ENCODE measurements around the gene CHMP1A.

CHMP1A gene

GRCh38 chr16:89633064-89633631, 24.4 kb downstream of the CHMP1A start:
- no peak for DNase-seq
- TF ChIP-seq POLR2A (IDR thresholded peaks at IDR 0.05; ENCODE audit: low read length) (no peak), GATA1 (IDR thresholded peaks at IDR 0.05; ENCODE audit: low read depth, low read length) (no peak)

DNA sequence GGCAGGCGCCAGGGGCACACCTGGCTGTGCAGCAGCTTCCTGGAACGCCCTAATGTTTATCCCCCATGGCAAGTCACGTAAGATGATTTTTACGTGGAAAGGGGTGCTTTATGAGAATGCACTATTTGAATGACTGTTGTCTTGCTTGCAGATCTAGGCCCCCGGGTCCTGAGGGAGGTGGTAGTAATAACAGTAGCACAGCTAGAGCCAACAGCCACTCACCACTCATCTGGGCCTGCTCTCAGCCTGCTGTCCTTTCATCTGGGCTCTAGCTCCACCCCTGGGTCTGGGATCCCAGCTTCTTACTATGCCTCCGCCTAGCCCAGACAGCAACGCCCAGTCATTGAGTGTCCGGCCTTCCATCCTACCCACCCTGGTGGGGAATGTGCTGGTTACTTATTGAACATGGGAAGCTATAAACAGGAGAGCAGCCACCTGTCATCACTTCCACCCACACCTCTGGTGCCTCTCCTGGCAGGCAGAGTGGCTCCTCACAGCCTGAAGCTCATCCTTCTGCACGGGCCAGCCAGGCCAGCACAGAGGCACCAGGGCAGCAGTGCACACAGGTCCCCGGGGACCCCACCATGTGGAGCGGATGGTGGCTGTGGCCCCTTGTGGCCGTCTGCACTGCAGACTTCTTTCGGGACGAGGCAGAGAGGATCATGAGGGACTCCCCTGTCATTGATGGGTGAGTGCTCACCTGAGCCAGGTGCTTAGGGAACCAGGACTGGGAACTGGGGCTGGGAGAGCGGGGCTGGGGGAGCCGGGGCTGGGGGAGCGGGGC, 27.5 kb downstream of the CHMP1A start:
- no peak for DNase-seq
- TF ChIP-seq GATA1 (IDR thresholded peaks at IDR 0.05; ENCODE audit: low read depth, low read length) (no peak), POLR2A (IDR thresholded peaks at IDR 0.05; ENCODE audit: low read length) (no peak)

DNA sequence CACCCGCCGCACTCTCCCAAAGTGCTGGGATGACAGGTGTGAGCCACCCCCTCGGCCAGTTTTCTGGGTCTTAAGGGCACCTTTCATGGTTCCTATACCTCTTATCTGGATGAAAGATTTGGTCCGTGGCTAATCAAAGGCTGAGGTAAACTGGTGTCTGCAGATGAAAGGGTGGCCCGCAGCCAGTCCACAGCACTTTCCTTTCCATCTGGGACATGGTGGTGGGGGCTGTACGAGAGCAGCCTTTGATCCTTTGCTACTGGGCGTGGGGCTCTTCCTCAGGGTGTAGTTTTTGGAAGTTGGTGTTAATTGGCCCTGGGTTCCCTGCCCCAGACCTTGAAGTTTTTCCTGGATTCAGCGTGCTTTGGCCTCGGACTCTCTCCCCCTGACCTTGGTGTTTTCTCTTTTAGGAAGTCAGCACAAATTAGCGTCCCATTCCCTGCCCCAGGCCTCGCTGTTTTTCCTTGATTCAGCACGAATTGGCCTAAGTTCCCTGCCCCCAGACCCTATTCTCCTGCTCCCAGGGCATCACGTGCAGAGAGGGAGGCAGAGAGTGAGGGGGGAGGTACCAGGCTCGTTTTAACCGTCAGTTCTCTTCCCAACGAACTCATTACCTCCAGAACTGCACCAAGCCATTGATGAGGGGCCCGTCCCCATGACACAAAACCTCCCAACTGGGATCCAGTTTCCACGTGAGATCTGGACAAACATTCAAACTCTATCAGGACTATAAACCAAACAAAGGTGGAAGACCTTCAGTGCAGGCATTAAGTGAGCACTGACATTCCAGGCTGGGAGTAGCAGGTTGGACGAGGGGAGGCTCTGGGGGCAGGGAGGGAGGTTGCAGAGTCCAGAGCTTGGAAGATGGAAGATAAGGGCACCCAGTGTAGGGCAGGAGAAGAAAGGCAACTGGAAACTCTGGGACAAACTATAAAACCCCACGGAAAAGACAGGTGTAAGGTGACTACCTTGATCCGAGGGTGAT, 32.4 kb downstream of the CHMP1A start:
- no peak for TF ChIP-seq POLR2A (IDR thresholded peaks at IDR 0.05; ENCODE audit: low read length)
- no peak for TF ChIP-seq GATA1 (IDR thresholded peaks at IDR 0.05; ENCODE audit: low read depth, low read length)
- no peak for DNase-seq

GRCh38 chr16:89623511-89624261, 33.8 kb downstream of the CHMP1A start:
- no peak for TF ChIP-seq GATA1 (IDR thresholded peaks at IDR 0.05; ENCODE audit: low read depth, low read length)
- TF ChIP-seq POLR2A (IDR thresholded peaks at IDR 0.05; ENCODE audit: low read length) = no peak
- no peak for DNase-seq

DNA sequence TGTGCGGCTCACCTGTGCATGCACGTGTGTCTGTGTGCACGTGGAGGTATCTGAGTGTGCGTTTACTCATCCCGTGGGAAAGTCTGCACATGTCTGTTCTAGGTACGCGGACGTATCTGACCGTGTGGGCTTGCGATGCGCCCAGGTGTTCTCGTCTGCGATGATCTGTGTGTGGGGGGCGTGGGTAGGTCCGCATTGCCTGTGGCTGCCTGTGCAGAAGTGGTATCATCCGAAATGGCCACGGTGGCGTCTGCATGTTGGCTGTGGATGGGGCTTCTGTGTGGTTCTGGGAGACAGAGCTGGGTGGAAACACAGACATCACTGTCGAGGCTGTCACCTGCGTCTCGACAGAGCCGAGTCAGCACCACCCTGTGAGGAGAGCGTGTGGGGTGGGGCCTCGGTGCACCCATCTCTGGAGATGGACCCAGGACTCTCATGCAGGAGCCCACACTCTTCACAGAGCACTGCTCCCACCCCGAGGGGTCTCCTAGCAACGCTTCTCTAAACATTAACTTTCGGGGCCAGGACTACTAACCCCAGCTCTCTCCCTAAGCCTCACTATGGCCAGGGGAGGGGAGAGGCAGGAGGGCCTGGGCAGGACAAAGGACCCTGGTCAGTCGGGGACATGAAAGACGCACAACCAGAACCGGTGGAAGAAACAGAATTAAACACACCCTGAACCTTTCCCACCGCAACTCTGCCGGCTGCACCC, 35.7 kb downstream of the CHMP1A start:
- TF ChIP-seq POLR2A (IDR thresholded peaks at IDR 0.05; ENCODE audit: low read length) = no peak
- no peak for TF ChIP-seq GATA1 (IDR thresholded peaks at IDR 0.05; ENCODE audit: low read depth, low read length)
- no peak for DNase-seq

- TF ChIP-seq GATA1 (IDR thresholded peaks at IDR 0.05; ENCODE audit: low read depth, low read length) (no peak), POLR2A (IDR thresholded peaks at IDR 0.05; ENCODE audit: low read length) (no peak)
- no peak for DNase-seq
Observed at GRCh38 chr16:89621136-89621697, 36.3 kb downstream of the CHMP1A start.

GRCh38 chr16:89620406-89620841, 37.1 kb downstream of the CHMP1A start:
- TF ChIP-seq POLR2A (IDR thresholded peaks at IDR 0.05; ENCODE audit: low read length) (no peak), GATA1 (IDR thresholded peaks at IDR 0.05; ENCODE audit: low read depth, low read length) (no peak)
- DNase-seq = no peak

DNA sequence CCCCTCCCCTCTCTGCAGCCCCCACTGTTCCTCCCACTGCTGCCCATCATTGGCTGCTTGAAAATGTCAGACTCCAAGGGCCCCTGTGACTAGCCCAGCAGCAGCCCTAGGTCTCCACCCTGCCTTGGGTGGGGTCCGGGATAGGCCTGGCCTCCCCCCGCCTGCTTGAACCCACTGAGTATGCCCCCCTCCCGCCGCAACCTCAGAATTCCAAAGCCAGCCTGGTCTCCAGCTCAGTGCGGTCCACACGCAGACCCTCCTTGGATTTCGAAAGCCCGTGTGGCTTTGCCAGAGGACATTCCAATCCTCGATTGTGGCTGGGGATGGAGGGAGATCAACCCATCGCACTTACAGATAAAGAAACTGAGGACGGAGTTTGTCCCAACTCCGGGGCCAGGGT, 37.7 kb downstream of the CHMP1A start:
- TF ChIP-seq GATA1 (IDR thresholded peaks at IDR 0.05; ENCODE audit: low read depth, low read length) (no peak), POLR2A (IDR thresholded peaks at IDR 0.05; ENCODE audit: low read length) (no peak)
- DNase-seq = no peak

GRCh38 chr16:89618109-89618998, 39.2 kb downstream of the CHMP1A start:
- DNase-seq = no peak
- no peak for TF ChIP-seq POLR2A (IDR thresholded peaks at IDR 0.05; ENCODE audit: low read length)
- TF ChIP-seq GATA1 (IDR thresholded peaks at IDR 0.05; ENCODE audit: low read depth, low read length) = no peak

- TF ChIP-seq POLR2A (IDR thresholded peaks at IDR 0.05; ENCODE audit: low read length) (no peak), GATA1 (IDR thresholded peaks at IDR 0.05; ENCODE audit: low read depth, low read length) (no peak)
Observed at GRCh38 chr16:89617036-89617435, 40.5 kb downstream of the CHMP1A start.

DNA sequence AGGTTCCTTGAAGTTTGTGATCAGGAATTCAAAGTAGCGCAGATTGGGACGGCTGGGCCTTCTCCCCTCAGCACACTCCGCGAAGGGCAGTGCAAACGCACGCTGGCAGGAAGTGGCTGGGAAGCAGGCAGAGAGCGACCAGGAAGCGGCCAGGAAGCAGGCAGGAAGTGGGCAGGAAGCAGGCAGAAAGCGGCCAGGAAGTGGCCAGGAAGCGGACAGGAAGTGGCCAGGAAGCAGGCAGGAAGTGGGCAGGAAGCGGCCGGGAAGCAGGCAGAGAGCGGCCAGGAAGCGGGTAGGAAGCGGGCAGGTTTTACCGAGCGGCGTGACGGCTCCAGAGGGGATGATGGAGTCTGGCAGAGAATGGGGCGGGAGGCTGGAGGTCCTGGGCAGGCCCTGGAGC, 40.9 kb downstream of the CHMP1A start:
- TF ChIP-seq POLR2A (IDR thresholded peaks at IDR 0.05; ENCODE audit: low read length) (no peak), GATA1 (IDR thresholded peaks at IDR 0.05; ENCODE audit: low read depth, low read length) (no peak)
- no peak for DNase-seq

More at GRCh38 chr16:89617036-89617435, 40.5 kb downstream of the CHMP1A start:
- no peak for DNase-seq
